Hematopoietic multipotent progenitor cell treated with erythropoietin and hydrocortisone succinate and interleukin-3 and kit ligand, for 17 days (in vitro differentiated cells): ENCODE data around the gene PLXNB1.

Experiments used
- DNase-seq: peaks from one replicate; pipeline ENCODE4 v3.0.0-alpha.2; 2015; ENCODE audit warnings: low spot score

Gene PLXNB1

GRCh38 chr3:48432411-48433371 is 2.8 kb upstream of the PLXNB1 start:
- no peak for DNase-seq

GRCh38 chr3:48431224-48432029 is 1.5 kb upstream of the PLXNB1 start:
- DNase-seq = no peak

GRCh38 chr3:48430708-48431101 is 819 bp upstream of the PLXNB1 start:
- no peak for DNase-seq

GRCh38 chr3:48429317-48429959 is 448 bp downstream of the PLXNB1 start:
- no peak for DNase-seq

- DNase-seq = no peak
Observed at GRCh38 chr3:48428572-48429316, 1.1 kb downstream of the PLXNB1 start.

- DNase-seq = no peak
Observed at GRCh38 chr3:48428088-48428571, 1.8 kb downstream of the PLXNB1 start.

- DNase-seq = no peak
Observed at GRCh38 chr3:48427630-48427962, 2.3 kb downstream of the PLXNB1 start.

- DNase-seq = no peak
Observed at GRCh38 chr3:48426944-48427629, 2.8 kb downstream of the PLXNB1 start.

- DNase-seq = no peak
Observed at GRCh38 chr3:48426401-48426909, 3.4 kb downstream of the PLXNB1 start.

GRCh38 chr3:48425281-48425812 is 4.5 kb downstream of the PLXNB1 start:
- DNase-seq = no peak

GRCh38 chr3:48423883-48424695 is 5.8 kb downstream of the PLXNB1 start:
- DNase-seq = no peak

GRCh38 chr3:48423241-48423882 is 6.5 kb downstream of the PLXNB1 start:
- DNase-seq = no peak

GRCh38 chr3:48422681-48423080 is 7.2 kb downstream of the PLXNB1 start:
- DNase-seq = no peak

GRCh38 chr3:48422272-48422671 is 7.6 kb downstream of the PLXNB1 start:
- no peak for DNase-seq

GRCh38 chr3:48420561-48420960 is 9.3 kb downstream of the PLXNB1 start:
- no peak for DNase-seq

- DNase-seq = no peak
Observed at GRCh38 chr3:48419597-48419996, 10.3 kb downstream of the PLXNB1 start.

- DNase-seq = no peak
Observed at GRCh38 chr3:48419149-48419548, 10.7 kb downstream of the PLXNB1 start.

- no peak for DNase-seq
Observed at GRCh38 chr3:48418651-48419050, 11.2 kb downstream of the PLXNB1 start.

GRCh38 chr3:48418140-48418539 is 11.7 kb downstream of the PLXNB1 start:
- no peak for DNase-seq
